AG09309 (cell line): ENCODE results near the gene MED19.

Source experiments
- DNase-seq: peaks from one replicate; pipeline ENCODE4 v3.0.0-alpha.2; 2010; ENCODE audit warnings: low read depth
- H3K4me3 ChIP-seq: 2 replicates; pipeline ENCODE4 v1.5.1; 2011; ENCODE audit warnings: mild to moderate bottlenecking, low read depth, low read length, moderate library complexity; ENCODE audit not compliant: control insufficient read depth
- TF ChIP-seq, protein P1 (sequence below): IDR thresholded peaks from 2 replicates; pipeline ENCODE4 v1.5.1; 2011; ENCODE audit warnings: mild to moderate bottlenecking, low read depth, low read length, inconsistent platforms; ENCODE audit not compliant: insufficient read depth, control insufficient read depth; ENCODE audit errors: missing control alignments

Gene MED19, protein sequence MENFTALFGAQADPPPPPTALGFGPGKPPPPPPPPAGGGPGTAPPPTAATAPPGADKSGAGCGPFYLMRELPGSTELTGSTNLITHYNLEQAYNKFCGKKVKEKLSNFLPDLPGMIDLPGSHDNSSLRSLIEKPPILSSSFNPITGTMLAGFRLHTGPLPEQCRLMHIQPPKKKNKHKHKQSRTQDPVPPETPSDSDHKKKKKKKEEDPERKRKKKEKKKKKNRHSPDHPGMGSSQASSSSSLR

DNA sequence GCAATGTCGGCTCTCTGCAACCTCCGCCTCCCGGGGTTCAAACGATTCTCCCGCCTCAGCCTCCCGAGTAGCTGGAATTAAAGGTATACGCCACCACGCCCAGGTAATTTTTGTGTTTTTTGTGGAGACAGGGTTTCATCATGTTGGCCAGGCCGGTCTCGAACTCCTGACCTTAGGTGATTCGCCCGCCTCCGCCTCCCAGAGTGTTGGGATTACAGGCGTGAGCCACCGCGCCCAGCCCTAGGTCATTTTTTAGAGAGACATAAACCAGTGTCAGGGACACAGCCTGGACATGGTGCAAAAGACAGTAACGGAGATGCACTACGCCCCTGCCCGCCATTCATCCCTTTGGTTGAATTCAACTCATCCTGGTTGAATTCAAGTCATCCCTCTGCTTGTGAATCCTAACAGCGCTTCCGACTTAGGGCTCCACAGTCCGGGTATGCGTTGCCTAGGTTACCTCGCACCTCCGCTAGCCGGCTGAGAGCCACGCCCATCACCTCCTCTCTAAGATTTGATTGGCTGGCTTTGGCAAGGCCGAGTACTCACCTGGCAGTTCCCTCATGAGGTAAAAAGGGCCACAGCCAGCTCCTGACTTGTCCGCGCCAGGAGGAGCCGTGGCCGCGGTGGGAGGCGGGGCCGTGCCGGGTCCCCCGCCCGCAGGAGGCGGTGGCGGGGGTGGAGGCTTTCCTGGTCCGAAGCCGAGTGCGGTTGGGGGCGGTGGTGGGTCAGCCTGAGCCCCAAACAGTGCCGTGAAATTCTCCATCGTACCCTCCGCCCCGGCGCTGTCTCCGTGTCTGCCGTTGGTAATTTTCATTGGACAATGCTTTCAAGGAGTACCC lies at the start of gene MED19:
TSS of gene MED19 (minus strand) at position 802 of the 842 bp plus-strand sequence. CDS start at position 766, 36 bp downstream.
- DNase-seq, result peak; percentile 29
- peak within 1 kb of the TSS; percentile 92 for H3K4me3 ChIP-seq
- TF ChIP-seq, protein P1, sequence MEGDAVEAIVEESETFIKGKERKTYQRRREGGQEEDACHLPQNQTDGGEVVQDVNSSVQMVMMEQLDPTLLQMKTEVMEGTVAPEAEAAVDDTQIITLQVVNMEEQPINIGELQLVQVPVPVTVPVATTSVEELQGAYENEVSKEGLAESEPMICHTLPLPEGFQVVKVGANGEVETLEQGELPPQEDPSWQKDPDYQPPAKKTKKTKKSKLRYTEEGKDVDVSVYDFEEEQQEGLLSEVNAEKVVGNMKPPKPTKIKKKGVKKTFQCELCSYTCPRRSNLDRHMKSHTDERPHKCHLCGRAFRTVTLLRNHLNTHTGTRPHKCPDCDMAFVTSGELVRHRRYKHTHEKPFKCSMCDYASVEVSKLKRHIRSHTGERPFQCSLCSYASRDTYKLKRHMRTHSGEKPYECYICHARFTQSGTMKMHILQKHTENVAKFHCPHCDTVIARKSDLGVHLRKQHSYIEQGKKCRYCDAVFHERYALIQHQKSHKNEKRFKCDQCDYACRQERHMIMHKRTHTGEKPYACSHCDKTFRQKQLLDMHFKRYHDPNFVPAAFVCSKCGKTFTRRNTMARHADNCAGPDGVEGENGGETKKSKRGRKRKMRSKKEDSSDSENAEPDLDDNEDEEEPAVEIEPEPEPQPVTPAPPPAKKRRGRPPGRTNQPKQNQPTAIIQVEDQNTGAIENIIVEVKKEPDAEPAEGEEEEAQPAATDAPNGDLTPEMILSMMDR, result no peak

DNA sequence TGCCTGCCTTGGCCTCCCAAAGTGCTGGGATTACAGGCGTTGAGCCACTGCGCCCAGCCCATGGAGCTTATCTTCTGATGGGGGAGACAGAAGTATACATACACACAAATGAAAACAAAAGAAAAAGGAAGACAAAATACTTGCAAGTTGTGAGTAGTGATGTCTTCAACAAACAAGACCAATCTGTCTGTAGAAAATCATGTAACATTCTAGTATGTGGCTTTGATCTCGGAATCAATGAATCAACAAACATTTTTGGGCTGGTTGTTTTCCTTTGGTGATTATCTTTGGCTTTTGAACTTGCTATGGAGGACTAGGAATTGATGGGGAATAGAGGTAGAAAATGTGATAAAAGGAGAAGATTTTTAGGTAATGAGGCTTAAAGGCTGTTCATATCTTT lies 46.2 kb upstream of the MED19 start:
- DNase-seq, result no peak
- H3K4me3 ChIP-seq, result no peak overlapping the region
- TF ChIP-seq, protein P1, result no peak

DNA sequence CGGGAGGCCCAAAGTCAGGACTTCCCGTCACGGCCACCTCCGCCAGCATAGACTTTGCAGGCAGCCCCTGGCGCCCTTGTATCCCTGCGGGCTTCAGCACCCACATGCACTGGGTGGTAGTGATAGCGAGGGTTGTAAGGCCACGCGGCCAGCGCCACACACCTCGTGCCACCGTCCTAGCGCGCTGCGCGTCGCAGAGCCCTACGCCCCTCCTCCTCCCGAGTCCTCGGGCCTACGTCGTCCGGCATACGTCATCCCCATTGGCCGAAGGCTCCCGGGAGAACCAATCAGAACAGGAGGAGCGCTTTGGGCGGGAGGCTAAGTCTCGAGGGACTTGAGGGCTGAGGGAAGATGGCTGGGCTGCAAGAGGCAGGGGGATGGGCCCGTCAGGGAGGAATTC lies 40.9 kb upstream of the MED19 start:
- TF ChIP-seq, protein P1, result no peak
- DNase-seq, result no peak
- H3K4me3 ChIP-seq, result no peak overlapping the region

DNA sequence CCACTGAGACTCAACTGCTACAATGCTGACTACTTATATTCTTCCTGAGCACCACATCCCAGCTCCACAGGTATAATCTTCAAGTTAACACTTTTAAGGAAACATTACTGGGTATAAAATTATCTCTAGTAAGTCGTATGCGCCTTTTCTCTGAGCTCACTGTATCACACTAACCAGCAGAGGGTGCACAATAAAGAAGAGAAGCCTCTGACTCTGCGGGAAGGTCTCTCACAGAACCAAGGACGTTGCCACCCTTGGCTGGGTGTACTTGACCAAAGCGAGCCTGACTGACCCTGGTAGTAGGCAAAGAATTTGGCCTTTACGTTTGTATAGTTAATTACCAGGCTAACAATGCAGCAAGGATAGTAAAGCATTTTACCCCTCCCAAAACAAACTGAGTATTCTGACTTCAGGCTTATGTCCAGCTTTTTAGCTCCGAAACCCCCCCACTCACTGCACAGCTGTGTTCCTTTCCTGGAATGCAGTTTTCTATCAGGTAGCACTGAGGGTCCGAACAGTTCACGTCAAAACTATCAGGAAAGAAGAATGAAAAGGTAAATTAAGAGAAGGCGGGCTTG lies 39.8 kb upstream of the MED19 start, which contains the start of gene BTBD18:
TSS of gene BTBD18 (minus strand) at position 144 of the 578 bp plus-strand sequence. CDS start 631 bp downstream, outside the sequence.
- no peak within 1 kb of the TSS for H3K4me3 ChIP-seq
- TF ChIP-seq, protein P1, result peak; percentile 42
- no peak for DNase-seq

DNA sequence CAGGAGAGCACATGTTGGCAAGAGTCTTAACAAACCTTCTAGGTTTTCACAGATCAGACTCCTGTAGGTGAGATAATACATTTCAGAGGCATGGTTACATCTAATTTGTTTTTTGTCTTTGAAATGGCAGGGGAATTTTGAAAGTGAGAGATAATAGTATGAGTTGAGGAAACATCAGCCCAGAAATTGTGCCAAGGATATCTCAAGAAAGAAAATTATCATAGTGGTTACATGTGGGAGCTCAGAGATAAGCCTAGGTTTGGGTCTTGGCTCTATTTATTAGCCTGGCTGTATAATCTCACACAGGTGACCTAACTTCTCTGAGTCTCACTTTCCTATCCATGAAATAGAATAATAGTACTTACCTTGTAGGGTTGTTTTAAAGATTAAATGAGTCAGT lies 39.2 kb upstream of the MED19 start:
- H3K4me3 ChIP-seq, result no peak overlapping the region
- no peak for DNase-seq
- TF ChIP-seq, protein P1, result no peak

DNA sequence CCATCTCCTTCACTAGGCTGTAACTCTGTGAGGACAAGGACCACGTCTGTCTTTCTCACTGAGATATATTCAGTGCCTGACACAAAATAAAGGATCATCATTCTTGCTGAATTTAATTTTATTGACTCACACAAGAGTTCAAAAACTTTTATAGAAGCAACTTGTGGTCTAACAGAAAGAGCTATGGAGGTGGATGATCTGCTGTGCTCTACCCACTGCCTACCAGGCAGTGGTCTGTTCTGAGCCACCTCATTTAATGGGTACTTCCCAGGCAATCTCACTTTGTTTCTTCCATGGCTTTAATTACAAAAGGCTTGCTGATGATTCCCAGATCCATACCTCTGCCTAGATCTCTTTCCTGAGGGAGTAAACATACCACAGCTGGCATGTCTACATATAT lies 34.9 kb upstream of the MED19 start:
- TF ChIP-seq, protein P1, result no peak
- no peak for DNase-seq
- H3K4me3 ChIP-seq, result no peak overlapping the region
